ENCODE measurements around the gene LZTS2. TPM values are rescaled to one million over a fixed set of nuclear protein-coding genes. Genes with fewer than 3 reads are reported as not detected.

The LZTS2 gene
- total RNA-seq, 1 experiment from 2014 or later, result 58.3 TPM

Small RNAs within 50 kb of the gene (microRNA-seq; reads per million reads assigned to microRNA genes)
- not detected for gene MIR608 (ENCODE audit: unreplicated experiment)

Other genes starting within 250 kb of the LZTS2 start
- 18.5 and 19.5 TPM in 2 replicates for gene SLF2, start 86.8 kb upstream of the LZTS2 start, total RNA-seq (2014; rRNA removed)
- gene SEMA4G, start 30.3 kb upstream of the LZTS2 start, total RNA-seq (2014; rRNA removed), result 2.6 TPM in 2 replicates
- gene MRPL43, start 12.3 kb upstream of the LZTS2 start, total RNA-seq (2014; rRNA removed), result 81.0 and 90.5 TPM in 2 replicates
- gene TWNK, start 12.3 kb upstream of the LZTS2 start, total RNA-seq (2014; rRNA removed), result 7.5 and 8.0 TPM in 2 replicates
- 2.5 and 2.8 TPM in 2 replicates for gene PDZD7, start 31.3 kb downstream of the LZTS2 start, total RNA-seq (2014; rRNA removed)
- gene SFXN3, start 31.4 kb downstream of the LZTS2 start, total RNA-seq (2014; rRNA removed), result 46.7 and 63.7 TPM in 2 replicates
- 24.9 and 25.1 TPM in 2 replicates for gene KAZALD1, start 62.2 kb downstream of the LZTS2 start, total RNA-seq (2014; rRNA removed)
- gene TLX1, start 131.5 kb downstream of the LZTS2 start, total RNA-seq (2014; rRNA removed), result not detected in 2 replicates
- gene LBX1, start 229.7 kb downstream of the LZTS2 start, total RNA-seq (2014; rRNA removed), result not detected in 2 replicates

Measured in PC-3 (cell line).